CD4-positive, alpha-beta T cell treated with Interleukin-1 beta for 1 hour (primary cell): Measurements from ENCODE around the gene DMBT1.
"Not testable (repeated sequence)": the region's sequence is repeated elsewhere in the genome, so short reads cannot be mapped to it uniquely, and the experiment has no call there.

Experiments used
- DNase-seq, 2 donors: peaks; one replicate each; pipeline ENCODE4 v3.0.0-alpha.2; 2020 to 2022

DMBT1 gene

DNA sequence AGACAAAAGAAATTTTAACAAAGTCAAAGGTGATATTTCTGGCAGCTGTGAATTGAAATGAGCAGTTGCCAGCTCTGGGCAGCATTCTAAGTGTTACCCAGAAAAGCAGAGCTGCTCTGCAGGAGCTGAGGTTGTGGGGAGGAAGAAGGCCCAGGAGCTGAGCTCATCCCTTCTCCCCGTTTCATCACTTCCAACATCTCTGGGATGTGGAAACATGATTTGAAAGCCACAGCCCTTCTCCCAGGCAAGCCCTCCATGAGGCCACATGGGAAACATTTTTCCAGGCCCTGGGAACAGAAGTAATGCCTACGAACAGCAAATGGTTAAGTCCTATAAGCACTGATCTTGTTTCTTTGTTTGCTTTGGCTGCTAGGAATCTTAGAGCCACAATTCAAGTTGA is 10.9 kb upstream of the DMBT1 start:
- no peak for DNase-seq

DNA sequence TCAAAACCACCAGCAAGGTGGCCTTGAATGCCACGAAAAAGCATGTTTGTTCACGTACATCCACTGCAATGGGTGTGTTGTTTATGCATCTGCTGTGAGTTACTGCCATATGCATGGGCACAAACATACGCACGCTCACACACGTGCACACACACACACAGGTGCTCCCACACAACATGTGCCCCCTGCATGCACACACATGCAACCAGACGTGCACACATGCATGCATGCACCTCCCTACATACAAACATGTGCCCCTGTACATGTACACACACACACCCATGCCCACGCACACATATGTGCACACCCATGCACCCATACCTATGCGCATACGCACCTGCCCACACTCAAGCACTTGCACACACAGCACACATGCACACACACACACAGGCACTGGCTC is 10.1 kb upstream of the DMBT1 start:
- no peak for DNase-seq

DNA sequence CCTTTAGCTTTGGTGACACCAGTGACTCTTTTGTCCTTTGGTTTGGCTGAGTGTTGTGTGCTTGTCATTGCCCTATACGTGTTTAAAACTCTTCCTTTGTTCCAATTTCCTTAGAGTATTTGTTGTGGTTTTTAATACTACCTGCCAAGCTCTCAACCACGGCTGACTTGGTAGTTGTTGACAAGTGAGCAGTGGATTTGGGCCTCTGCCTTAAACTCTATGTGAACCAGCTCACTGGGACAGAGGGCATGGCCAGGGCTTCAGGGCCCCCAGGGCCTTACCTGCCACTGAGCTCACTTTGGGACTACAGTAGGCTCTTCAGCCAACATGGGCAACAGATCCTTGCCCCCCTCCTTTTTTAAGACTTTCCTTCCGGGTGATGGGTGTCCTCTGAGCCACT is 9.6 kb upstream of the DMBT1 start:
- no peak for DNase-seq

DNA sequence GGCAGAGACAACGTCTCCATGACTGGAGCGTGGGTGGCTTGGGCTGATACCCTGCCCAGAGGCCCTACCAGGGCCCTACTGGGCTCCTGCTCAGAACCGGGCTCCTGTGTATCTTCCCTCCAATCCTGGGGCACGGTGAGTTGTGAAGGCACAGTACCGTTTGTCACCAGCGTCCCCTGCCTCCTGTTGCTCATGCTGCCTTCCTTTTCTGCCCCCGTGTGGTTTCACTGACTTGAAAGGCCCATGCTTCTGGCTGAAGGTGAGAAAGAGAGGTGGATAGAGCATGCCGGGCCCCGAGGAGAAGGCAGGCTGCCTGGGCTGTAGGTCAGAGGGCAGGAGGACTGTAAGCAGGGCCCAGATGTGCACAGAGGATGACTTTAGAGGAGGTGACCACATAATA is 9.1 kb upstream of the DMBT1 start:
- peak; percentile 40 to 60 for DNase-seq

DNA sequence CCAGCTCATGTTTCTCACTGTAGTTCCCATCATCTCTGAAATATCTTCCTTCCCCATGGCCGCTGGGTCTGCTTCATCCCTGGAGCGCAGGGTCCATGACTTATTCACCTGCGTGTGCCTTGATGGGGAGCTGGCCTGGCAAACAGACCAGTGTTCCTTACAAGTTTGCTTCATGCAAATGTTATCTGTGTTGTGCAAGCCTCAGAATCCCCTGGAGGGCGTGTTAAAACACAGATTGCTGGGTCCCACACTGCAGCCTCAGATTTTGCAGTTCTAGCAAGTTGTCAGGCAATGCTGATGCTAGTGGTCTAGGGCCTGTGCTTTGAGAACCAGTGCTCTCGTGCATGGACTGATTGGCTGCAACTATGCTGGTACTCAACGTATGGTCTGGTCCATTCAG is 7.2 kb upstream of the DMBT1 start:
- no peak for DNase-seq

DNA sequence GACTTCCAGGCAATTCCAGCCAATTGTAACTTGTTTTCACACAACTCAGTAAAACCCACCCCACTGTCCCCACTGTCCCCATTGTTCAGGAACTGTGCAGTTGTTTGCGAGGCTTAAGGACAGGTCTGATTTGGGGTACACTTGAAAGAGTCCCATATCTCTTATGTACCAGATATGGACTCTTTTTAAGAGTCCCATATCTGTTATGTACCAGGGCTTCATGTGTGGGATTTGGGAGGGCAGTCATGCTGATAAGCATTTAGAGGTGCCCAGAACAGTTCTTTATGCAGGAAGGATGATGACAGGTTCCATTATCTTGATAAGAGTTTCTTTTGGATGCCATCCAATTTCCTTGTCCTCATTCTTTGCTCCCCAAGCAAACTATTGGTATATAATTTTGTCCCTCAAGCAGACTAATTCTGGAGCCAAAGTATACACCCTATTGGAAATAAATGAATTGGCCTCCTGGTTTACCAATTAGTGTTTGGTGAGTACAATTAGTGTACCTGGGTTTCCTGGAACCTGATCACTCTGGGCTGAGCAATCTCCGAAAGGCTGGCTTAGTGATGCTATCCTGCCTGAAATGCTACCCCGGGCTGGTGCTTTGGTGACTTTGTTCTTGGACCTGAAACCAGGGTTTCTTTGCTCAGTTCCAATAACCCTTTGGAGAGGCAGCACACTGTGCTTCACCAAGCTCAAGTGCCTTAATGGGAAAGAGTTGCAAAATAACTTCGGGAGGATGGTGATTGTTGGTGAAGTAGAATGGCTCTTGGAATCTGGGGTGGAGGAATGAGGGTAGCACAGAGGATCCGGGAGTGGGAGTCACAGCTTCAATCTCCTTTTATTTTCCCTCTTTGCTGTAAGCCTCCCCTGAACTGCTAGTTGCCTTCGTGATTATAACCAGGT is 6.2 kb upstream of the DMBT1 start:
- no peak for DNase-seq

DNA sequence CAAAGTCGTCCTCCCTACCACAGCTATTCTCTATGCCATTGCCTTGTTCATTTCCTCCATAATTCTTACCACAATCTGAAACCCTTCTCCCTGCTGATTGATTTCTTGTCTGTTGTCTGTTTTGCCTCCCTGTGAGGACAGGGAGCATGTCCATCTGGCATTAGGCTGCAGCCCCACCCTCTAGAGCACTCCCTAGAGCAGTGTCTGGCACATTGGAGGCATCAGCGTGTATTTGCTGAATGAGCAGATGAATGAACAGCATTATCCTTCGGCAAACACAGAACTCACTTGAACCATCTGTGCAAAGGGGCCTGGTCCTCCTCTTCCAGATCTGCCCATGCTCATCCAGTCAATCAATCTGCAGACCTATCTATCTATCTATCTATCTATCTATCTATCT is 5.1 kb upstream of the DMBT1 start:
- no peak for DNase-seq

DNA sequence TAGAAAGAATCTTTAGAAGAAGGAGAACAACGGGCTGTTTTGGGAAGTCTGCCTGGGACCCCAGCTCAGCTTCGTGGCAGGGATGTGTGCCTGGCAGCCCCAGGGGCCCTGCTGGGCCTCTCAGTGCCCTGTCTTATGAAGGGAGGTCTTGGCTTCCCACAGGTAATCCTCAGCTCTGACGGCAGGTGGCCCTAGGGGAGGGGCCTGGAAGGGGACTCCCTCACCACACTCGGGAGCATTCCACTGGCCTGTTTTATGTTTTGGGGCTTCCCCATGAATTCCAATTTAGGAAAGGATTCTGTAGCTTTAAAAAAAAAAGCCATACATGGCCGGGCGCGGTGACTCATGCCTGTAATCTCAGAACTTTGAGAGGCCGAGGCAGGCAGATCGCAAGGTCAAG is 3.0 kb upstream of the DMBT1 start:
- no peak for DNase-seq

DNA sequence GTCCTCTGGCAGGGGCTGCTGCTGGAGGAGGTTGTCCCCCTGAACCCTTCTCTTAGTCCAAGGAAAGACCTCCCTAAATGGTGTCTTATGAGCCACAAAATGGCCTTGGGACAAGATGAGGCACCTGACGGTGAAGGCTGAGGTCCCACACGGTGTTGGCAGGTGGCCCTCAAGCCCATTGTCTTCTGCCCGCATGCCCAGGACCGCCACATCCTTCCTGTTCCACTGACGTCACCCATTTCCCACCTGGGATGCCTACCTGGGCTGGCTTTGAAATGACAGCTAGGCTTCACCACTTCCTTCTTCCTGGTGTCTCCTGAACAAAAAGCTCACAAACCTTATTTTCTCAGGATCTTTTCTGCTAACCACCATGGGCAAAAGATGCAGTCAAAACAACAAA is 2.1 kb upstream of the DMBT1 start:
- DNase-seq, result peak in 1 of 2 donors; percentile 32

DNA sequence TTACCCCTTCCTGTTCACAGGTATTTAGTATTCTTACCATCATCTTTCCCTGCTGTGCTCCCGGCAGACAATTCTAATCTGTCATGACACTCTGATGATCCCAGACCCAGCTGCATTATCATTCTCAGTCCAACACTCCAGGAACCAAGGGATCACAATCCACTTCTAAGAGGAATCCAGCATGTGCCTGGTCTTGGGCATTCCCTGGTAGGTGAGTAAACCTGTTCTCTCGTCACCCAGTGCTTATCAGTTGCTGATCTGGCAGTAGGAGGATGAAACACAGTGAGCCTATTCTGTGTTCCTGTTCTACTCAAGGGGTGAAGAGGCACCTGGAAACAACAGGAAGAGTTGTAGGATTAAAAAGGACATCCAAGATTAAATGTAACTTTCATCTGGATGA is 1.3 kb upstream of the DMBT1 start:
- no peak for DNase-seq

DNA sequence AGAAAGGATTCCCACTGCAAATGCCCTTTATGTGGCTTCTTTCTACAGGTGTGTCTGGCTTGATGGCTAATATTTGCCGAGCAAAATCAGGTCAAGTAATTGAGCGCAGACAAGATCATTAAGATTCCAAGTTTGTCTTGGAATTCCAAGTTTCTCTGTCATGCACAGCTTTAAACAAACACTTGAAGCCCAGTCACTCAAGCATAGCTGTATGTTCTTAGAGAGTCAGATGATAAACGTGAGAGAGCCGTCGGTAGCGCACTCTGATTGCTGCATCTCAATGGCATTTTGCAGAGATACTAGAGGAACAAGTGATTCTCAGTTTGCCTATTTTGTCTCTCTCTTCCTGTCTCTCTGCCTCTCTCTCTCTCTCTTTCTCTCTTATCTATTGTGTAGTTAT is 658 bp downstream of the DMBT1 start:
- no peak for DNase-seq

DNA sequence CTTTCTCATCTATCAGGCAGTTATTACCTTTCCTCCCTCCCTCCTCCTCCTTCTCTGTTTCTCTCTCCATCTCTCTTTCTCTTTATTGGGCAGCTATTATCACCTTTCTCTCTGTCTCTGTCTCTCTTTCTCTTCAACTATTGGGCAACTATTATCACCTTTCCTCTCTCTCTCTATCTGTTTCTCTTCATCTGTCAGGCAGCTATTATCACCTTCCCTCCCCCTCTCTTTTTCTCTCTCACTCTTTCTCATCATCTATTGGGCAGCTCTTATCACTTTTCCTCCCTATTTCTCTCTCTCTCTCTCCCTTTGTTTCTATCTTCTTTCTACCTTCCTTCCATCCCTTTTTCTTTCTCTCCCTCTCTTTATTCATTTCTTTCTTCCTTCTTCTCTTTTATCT is 1.2 kb downstream of the DMBT1 start:
- no peak for DNase-seq

DNA sequence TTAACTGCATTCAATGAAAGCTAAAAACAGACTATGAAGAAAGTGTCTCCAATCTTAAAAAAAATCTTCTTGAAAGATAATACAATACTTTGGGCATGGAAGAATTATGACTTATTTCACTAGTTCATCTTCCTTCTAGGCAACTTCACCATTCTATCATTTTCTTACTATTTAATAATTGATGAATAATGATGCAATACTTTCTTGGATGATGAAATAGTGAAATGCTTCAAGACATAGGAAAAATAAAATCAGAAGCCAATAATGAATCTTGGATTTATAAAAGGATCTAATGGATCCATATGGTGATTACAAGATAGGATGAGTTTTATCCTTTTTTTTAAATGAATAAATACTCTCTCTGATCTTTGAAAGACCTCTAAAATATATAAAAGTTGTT is 4.4 kb downstream of the DMBT1 start:
- DNase-seq, result no peak

DNA sequence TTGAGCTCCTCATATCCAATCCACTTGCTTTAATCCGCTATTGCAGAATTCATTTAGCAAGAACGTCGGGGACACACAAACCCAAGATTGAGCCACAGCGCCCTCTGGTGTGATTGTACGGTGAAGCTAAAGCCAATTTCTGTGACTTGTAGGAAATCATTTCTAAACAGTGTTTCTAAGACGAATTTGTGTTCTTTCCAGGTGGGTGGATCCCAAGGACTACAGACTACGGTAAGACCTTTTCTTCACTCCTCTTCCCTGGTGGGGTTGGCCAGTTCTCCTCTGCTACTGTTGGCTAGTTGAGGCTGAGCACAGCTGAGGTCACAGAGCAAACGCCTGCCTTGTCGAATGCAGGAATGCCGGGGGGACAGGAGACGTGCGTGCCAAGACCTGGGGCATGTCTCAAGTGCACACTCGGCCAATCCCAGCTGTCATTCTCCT is 5.2 kb downstream of the DMBT1 start:
- peak; percentile 59 to 71 for DNase-seq

DNA sequence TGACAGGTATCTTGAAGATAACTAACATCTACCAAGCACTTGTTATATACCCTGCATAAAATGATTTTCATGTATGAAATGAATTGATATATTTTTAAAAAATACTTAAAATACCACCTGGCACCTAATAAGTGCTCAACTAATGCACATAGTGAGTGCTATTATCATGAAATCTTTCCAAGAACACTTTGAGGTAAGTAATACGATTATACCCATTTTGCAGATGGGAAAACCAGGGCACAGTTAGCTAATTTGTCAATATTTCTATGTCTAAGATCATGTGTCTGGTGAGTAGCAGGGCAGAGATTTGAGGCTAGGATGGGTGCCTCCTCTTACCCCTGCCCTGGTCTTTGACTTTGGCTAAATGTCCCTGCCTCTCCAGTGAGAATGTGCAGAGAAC is 6.1 kb downstream of the DMBT1 start:
- no peak for DNase-seq

DNA sequence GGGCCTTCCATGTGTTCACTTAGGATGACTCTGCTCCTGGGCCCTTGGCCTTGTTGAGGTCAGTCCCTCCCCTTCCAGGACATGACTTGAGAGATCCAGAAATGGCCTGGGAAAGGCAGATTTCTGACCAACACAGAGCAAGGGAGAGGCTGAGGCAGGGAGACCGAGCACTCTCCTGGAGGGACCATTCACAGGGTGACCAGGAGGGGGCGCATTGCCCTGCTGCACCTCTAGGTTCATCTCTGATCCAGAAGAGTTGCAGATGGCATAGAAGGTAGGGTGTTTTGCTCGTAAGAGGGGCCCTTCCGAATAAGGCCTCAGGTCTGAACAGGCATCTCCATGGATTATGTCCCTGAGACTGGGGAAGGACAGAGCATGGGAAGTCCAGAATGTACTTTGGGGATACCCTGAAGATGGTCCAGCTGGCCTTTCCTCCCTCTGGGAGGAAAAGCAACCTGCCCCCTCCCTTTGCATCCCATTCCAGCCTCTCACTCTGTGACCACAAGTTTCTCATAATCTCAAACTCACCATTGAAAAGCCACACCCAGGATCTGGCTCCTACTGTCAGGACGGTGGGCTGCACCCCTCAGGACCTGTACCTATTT is 6.6 kb downstream of the DMBT1 start:
- DNase-seq, result no peak

DNA sequence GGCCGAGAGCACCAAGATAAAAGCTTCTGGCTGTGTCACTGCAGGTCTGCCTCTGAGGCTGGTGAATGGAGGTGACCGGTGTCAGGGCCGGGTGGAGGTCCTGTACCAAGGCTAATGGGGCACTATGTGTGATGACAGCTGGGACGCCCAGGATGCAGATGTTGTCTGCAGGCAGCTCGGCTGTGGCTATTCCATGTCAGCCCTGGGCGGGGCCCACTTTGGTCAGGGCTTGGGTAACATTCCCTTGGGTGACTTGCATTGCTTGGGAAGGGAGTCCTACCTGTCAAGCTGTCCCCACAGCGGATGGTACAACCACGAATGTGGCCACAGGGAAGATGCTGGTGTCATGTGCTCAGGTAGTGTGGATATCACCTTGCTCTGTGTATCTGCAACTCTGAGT is 8.0 kb downstream of the DMBT1 start:
- no peak for DNase-seq

DNA sequence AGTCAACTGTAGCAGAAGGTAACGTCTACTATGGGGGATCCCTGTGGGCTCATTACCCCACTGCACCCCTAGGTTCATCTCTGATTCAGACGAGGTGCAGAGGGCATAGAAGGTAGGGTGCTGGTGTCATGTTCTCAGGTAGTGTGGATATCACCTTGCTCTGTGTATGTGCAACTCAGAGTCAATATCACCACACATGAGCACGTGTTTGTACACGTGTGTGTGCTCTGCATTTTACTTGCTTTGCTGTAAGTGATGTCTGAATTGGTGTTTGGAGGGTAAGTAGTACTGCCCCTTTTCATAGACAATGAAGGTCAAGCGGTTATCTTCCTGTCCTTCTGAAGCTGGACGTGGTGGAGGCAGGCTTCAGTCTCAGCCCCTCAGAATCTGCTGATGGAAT is 10.4 kb downstream of the DMBT1 start:
- DNase-seq, result no peak

DNA sequence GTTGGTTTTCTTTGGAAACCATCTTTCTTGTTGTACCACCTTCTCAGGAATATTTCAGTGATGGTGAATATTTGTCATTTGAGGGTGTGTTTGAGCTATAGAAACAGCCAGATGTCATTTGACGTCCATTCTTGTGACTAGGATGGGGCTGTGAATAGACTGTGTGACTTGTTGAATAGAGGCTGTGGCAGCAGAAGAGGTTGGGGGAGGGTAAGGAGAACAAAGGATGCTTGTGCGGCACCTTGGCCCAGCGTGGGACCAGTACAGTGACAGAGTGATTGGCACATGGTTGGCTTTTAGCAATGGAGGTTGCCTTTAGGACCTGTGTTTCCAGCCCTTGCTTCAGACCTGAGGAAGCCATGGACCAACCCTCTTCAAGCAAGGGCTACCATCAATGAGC is 11.3 kb downstream of the DMBT1 start:
- no peak for DNase-seq

DNA sequence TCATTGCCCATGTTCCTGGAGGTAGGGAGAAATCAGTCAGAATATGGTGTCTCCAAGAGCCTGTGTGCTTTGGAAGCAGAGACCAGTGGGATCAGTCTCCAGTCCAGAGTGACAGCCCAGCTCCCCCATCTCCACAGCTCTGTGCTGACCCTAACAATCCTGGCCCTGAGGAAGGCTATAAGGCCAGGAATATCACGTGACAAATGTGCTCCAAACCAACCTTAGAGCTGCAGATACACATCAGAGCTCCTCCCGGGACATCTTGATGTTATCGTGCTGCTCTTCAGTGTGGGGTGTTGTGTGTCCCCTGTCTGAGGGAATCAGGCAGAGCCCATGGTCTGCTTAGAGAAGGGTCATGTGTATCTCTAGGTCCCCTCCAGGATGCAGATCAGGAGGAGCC is 15.2 kb downstream of the DMBT1 start:
- DNase-seq, result no peak

DNA sequence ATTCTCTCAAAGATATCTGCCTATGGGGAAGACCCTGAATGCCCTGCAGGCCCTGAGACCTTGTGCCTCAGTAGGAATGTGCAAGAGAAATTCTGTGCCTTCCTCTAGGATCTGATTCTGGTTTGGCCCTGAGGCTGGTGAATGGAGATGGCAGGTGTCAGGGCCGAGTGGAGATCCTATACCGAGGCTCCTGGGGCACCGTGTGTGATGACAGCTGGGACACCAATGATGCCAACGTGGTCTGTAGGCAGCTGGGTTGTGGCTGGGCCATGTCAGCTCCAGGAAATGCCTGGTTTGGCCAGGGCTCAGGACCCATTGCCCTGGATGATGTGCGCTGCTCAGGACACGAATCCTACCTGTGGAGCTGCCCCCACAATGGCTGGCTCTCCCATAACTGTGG is 15.7 kb downstream of the DMBT1 start:
- DNase-seq, result no peak

DNA sequence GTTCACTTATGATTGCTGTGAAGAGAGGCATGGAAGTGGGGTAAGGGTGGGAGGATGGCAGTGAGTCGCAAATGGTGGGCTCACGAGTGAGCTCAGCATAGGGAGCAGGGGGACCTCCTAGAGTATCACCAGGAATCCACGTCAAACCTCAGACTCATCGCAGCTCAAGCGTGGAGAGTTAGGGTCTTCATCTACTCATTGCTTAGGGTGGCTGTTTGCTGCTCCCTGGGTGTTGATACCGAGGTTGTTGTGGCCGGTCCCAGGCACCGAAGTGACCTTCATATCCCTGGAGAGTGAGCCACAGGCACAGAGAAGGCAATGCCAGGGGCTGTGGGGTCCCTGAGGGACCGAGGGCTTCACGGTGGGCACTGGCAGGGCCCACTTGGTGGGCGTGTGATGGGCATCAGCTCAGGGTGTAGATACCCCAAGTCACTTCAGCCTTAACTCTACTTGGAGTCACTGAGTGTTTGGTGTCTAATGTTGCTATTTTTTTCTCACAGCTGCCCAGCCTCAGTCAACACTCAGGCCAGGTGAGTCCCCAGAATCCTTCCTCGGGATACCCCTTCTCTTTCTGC is 16.8 kb downstream of the DMBT1 start:
- no peak for DNase-seq

DNA sequence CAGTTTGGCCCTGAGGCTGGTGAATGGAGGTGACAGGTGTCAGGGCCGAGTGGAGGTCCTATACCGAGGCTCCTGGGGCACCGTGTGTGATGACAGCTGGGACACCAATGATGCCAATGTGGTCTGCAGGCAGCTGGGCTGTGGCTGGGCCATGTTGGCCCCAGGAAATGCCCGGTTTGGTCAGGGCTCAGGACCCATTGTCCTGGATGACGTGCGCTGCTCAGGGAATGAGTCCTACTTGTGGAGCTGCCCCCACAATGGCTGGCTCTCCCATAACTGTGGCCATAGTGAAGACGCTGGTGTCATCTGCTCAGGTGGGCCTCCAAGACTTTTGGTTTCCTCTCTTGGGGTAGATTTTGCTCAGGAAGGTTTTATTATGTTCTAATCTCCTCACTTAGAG is 25.5 kb downstream of the DMBT1 start:
- DNase-seq, result not testable (repeated sequence)

DNA sequence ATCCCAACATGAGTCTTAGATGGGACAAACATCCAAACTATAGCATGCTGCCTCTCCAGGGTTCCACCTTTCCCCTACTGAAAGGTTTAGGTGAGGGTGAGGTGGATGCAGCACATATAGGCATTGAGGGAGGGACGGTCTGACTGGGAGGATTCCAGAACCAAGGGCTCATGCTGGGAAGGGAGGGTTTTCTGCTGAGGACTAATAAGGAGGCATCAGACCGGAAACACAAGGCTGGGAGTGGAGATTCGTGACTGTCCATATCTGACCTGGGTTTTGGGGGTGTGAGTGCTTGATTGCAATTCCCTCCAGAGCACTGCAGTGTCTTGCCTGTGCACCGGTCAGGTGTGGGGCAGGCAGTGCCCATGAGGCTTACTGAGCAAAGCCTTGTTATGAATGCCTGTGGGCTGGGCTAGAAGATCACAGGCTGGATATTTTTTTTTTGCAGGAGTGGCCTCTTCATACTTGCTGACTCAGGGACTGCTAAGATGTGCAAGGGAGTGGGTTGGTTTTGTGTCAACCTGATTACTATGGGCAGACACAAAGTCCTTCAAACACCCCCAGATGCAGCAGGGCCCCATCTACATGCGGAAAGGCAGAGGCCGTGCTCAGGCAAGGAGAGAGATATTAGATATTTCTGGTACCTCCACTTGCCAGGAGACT is 26.7 kb downstream of the DMBT1 start:
- DNase-seq, result no peak
